Motor neuron (in vitro differentiated cells): Measurements from ENCODE around the gene PARN. TPM values are rescaled to one million over a fixed set of nuclear protein-coding genes. Genes with fewer than 3 reads are reported as not detected.

Experiments
- ATAC-seq, 8 experiments: fragments of 200-7000 bp; cut with Tn5 transposase; replicated peaks in 6 of 8; 2 replicates each; pipeline ENCODE4 v1.8.0; 2021; ENCODE audit warnings: mild to moderate bottlenecking in 8 of 8, moderate library complexity in 8 of 8
- H3K27ac ChIP-seq, 2 donors: fragments of 250-450 bp; sonication (Bioruptor Pico); 2 replicates each; pipeline ENCODE4 v1.9.0; 2021; ENCODE audit warnings: antibody characterized with exemption in 2 of 2, mild to moderate bottlenecking in 2 of 2, moderate library complexity in 1 of 2
- H3K4me1 ChIP-seq, 2 donors: fragments of 250-450 bp; sonication (Bioruptor Pico); replicated peaks in 1 of 2; 2 replicates each; pipeline ENCODE4 v1.6.1; 2021; ENCODE audit warnings: antibody characterized with exemption in 2 of 2, mild to moderate bottlenecking in 2 of 2, moderate library complexity in 1 of 2
- H3K4me3 ChIP-seq, 5 donors: fragments of 250-450 bp; sonication (Bioruptor Pico); 2 replicates each; pipeline ENCODE4 v1.9.0; 2021; ENCODE audit warnings: antibody characterized with exemption in 5 of 5, mild to moderate bottlenecking in 5 of 5, moderate library complexity in 4 of 5
- WGBS, 10 experiments: fragments of 450-650 bp; shearing (Covaris generic); methylation state at CpG; one replicate each; pipeline ENCODE4 v1.0.0; 2022; 5-methylcytosine and 5-hydroxymethylcytosine counted together
- in situ Hi-C, 9 experiments: fragments of 400-800 bp; cut with MboI; loops; one replicate each; pipeline ENCODE4 v1.15.0; 2021; ENCODE audit warnings: low sequenced_read_pairs in 9 of 9, low pct_unique_long_range_greater_than_20kb in 2 of 9; ENCODE audit not compliant: unreplicated experiment in 9 of 9
- total RNA-seq, 8 experiments: library from RNA; unstranded; fragments of 300-600 nt; gene quantifications; 2 replicates each; pipeline versions ENCODE4 v1.2.3 to v1.2.4, GENCODE V29; 2022

The PARN gene
- total RNA-seq, 8 experiments from 2014 or later = 16.0 to 60.6 (median 27.5) TPM

GRCh38 chr16:14462811-14463210 is 167.2 kb downstream of the PARN start:
- Histone ChIP-seq H3K4me3 (no peak overlapping the region), H3K27ac (no peak overlapping the region), H3K4me1 (no peaks in the 10 kb centered on the region)
- no peak for ATAC-seq
- 0 to 96% (median 76%) methylated on average over 1 to 3 of the region's 3 CpGs; no CpG with 5 or more reads in 1 of the 10 experiments for WGBS, 10 experiments
- in situ Hi-C loops = no loop called here

- no peak for ATAC-seq
- H3K4me1 ChIP-seq = no peaks in the 10 kb centered on the region
- no peak overlapping the region for H3K4me3 ChIP-seq
- H3K27ac ChIP-seq = no peak overlapping the region
- 71 to 100% (median 95%) methylated on average over 1 of the region's 1 CpG; no CpG with 5 or more reads in 6 of the 10 experiments for WGBS, 10 experiments
- in situ Hi-C loops = no loop called here
Measured at GRCh38 chr16:14460726-14461125, 169.3 kb downstream of the PARN start.

- H3K4me1 ChIP-seq = no peaks in the 10 kb centered on the region
- in situ Hi-C loops = no loop called here
- no peak overlapping the region for H3K4me3 ChIP-seq
- WGBS, 10 experiments = 39 to 100% (median 80%) methylated on average over 1 to 3 of the region's 7 CpGs; no CpG with 5 or more reads in 2 of the 10 experiments
- H3K27ac ChIP-seq = no peak overlapping the region
- ATAC-seq = no peak
Measured at GRCh38 chr16:14458576-14458975, 171.5 kb downstream of the PARN start.

GRCh38 chr16:14456793-14457481 is 173.1 kb downstream of the PARN start:
- Histone ChIP-seq H3K4me1 (no peaks in the 10 kb centered on the region), H3K4me3 (no peak overlapping the region), H3K27ac (no peak overlapping the region)
- ATAC-seq = no peak
- in situ Hi-C loops = no loop called here
- WGBS, 10 experiments = 80 to 100% (median 93%) methylated on average over 2 to 9 of the region's 10 CpGs

GRCh38 chr16:14455573-14455972 is 174.5 kb downstream of the PARN start:
- Histone ChIP-seq H3K4me1 (no peaks in the 10 kb centered on the region), H3K27ac (no peak overlapping the region), H3K4me3 (no peak overlapping the region)
- WGBS, 10 experiments = 53 to 93% (median 83%) methylated on average over 2 to 5 of the region's 5 CpGs; no CpG with 5 or more reads in 2 of the 10 experiments
- in situ Hi-C loops = no loop called here
- ATAC-seq = peak in 5 of 8 experiments; percentile 43 to 74 (median 59)

GRCh38 chr16:14454391-14454790 is 175.7 kb downstream of the PARN start:
- WGBS, 10 experiments = 66 to 100% (median 100%) methylated on average over 1 to 2 of the region's 2 CpGs; no CpG with 5 or more reads in 1 of the 10 experiments
- Histone ChIP-seq H3K4me3 (no peak overlapping the region), H3K27ac (no peak overlapping the region), H3K4me1 (no peaks in the 10 kb centered on the region)
- ATAC-seq = no peak
- in situ Hi-C loops = no loop called here

GRCh38 chr16:14452066-14452465 is 178.0 kb downstream of the PARN start:
- H3K4me3 ChIP-seq = no peak overlapping the region
- no peaks in the 10 kb centered on the region for H3K4me1 ChIP-seq
- 11 to 100% (median 93%) methylated on average over 2 to 3 of the region's 3 CpGs; no CpG with 5 or more reads in 1 of the 10 experiments for WGBS, 10 experiments
- in situ Hi-C loops = no loop called here
- ATAC-seq = peak in 1 of 8 experiments; percentile 5
- H3K27ac ChIP-seq = no peak overlapping the region

- ATAC-seq = no peak
- no peaks in the 10 kb centered on the region for H3K4me1 ChIP-seq
- WGBS, 10 experiments = 70 to 95% (median 89%) methylated on average over 2 to 6 of the region's 6 CpGs; no CpG with 5 or more reads in 1 of the 10 experiments
- in situ Hi-C loops = no loop called here
- H3K4me3 ChIP-seq = no peak overlapping the region
- no peak overlapping the region for H3K27ac ChIP-seq
Measured at GRCh38 chr16:14450846-14451245, 179.2 kb downstream of the PARN start.

- Histone ChIP-seq H3K27ac (no peak overlapping the region), H3K4me1 (peaks cover 0 to 3% of the 10 kb centered on the region in 2 donors), H3K4me3 (no peak overlapping the region)
- in situ Hi-C loops = no loop called here
- ATAC-seq = peak in 4 of 8 experiments; percentile 30 to 85 (median 78)
- 0 to 100% (median 82%) methylated on average over 1 to 4 of the region's 4 CpGs for WGBS, 10 experiments
Measured at GRCh38 chr16:14449790-14450480, 180.1 kb downstream of the PARN start.

- no peak for ATAC-seq
Measured at GRCh38 chr16:14449334-14449733, 180.7 kb downstream of the PARN start.

GRCh38 chr16:14448879-14449278 is 181.2 kb downstream of the PARN start:
- Histone ChIP-seq H3K4me3 (no peak overlapping the region), H3K4me1 (peaks cover 0 to 3% of the 10 kb centered on the region in 2 donors), H3K27ac (no peak overlapping the region)
- in situ Hi-C loops = no loop called here
- 11 to 97% (median 77%) methylated on average over 2 to 5 of the region's 5 CpGs for WGBS, 10 experiments
- ATAC-seq = no peak

More at GRCh38 chr16:14449334-14449733, 180.7 kb downstream of the PARN start:
- 3 to 89% (median 83%) methylated on average over 3 to 4 of the region's 4 CpGs; no CpG with 5 or more reads in 1 of the 10 experiments for WGBS, 10 experiments
- no peak overlapping the region for H3K27ac ChIP-seq
- in situ Hi-C loops = no loop called here
- H3K4me1 ChIP-seq = peaks cover 0 to 3% of the 10 kb centered on the region in 2 donors
- no peak overlapping the region for H3K4me3 ChIP-seq

- Histone ChIP-seq H3K4me1 (peaks cover 0 to 3% of the 10 kb centered on the region in 2 donors), H3K4me3 (no peak overlapping the region), H3K27ac (no peak overlapping the region)
- in situ Hi-C loops = no loop called here
- 80 to 100% (median 100%) methylated on average over 1 to 3 of the region's 5 CpGs; no CpG with 5 or more reads in 5 of the 10 experiments for WGBS, 10 experiments
- no peak for ATAC-seq
Measured at GRCh38 chr16:14447783-14448182, 182.3 kb downstream of the PARN start.

- 75 to 100% (median 94%) methylated on average over 1 to 5 of the region's 5 CpGs; no CpG with 5 or more reads in 3 of the 10 experiments for WGBS, 10 experiments
- in situ Hi-C loops = no loop called here
- Histone ChIP-seq H3K27ac (no peak overlapping the region), H3K4me3 (no peak overlapping the region), H3K4me1 (peaks cover 0 to 3% of the 10 kb centered on the region in 2 donors)
- ATAC-seq = no peak
Measured at GRCh38 chr16:14446796-14447195, 183.3 kb downstream of the PARN start.
